Measurements from ENCODE around the gene KMT5C. TPM values are rescaled to one million over a fixed set of nuclear protein-coding genes. Genes with fewer than 3 reads are reported as not detected.
A peak's percentile ranks its signal among the peaks of the same experiment; 100 is the strongest.

Gene KMT5C
- total RNA-seq, 1 experiment from 2014 or later, result 8.9 TPM

DNA sequence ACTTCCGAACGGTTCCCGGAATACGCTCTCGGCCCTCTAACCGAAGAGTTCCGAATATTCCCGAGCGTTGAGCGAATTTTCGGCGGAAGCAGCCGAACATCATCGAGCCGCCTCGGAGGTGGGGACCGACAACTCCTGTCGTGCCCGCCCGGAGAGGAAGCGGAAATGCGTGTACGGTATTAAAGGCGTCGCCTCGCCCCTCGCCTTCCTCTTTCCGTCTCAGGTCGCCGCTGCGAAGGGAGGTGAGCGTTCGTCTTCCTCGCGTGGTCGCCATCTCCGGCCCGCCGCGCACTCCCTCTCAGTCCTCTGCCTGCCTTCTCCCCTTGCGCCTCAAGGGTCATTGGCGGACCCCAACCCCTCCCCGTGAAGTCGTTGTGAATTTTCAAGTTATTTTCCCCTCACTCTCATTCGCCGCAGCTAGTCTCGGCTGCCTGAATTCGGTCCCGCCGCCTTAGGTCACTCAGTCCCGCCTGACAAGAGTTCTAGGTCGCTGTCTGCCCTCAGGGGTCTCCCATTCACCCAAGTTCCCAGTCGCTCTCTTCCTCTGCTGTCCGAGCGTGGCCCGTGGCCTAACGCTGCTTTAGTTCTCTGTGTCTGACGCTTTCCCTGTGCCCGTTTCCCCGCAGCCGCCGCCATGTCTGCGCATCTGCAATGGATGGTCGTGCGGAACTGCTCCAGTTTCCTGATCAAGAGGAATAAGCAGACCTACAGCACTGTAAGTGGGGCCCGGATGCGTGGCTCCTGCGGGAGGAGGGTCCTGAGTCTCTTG, 46.2 kb downstream of the KMT5C start, which contains the start of gene RPL28:
TSS of gene RPL28 (plus strand) at position 209 of the 769 bp plus-strand sequence. CDS start at position 635, 426 bp downstream.
- DNase-seq (ENCODE audit: low read depth), result peak; percentile 99

DNA sequence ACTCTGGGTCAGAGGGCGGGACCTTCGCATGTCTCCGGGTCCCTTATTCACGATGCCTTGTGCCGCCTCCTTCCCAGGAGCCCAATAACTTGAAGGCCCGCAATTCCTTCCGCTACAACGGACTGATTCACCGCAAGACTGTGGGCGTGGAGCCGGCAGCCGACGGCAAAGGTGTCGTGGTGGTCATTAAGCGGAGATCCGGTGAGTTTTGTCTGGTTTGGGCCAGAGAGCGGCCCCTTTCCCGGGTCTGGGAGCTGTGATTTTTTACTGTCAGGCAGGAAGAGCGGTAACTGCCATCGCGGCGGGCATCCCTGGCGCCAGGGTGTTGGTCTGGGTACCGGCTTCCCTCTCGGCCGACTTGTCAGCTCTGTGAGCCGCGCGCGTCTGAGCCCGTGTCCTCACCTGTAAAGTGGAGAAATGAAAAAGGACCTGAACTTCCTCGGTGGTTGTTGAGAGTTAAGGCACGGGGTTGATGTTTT, 46.9 kb downstream of the KMT5C start:
- no peak for DNase-seq (ENCODE audit: low read depth)

DNA sequence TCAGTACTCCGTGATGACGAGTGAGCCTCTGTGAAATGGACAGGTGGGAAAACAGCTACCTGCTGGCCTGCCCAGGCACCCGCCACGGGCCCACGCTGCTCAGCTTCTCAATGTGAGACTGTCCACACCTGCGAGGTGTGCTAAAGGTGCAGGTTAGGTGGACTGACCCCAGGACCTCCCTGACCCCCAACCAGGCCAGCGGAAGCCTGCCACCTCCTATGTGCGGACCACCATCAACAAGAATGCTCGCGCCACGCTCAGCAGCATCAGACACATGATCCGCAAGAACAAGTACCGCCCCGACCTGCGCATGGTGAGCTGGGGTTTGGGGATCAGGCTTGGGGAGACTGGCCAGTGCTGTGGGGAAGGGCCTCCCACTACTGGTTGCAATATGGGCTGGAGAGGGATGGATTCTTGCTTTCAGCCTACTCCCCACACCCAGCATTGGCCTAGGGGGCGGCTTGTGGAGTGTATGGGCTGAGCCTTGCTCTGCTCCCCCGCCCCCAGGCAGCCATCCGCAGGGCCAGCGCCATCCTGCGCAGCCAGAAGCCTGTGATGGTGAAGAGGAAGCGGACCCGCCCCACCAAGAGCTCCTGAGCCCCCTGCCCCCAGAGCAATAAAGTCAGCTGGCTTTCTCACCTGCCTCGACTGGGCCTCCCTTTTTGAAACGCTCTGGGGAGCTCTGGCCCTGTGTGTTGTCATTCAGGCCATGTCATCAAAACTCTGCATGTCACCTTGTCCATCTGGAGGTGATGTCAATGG, 48.2 kb downstream of the KMT5C start:
- DNase-seq (ENCODE audit: low read depth), result no peak

DNA sequence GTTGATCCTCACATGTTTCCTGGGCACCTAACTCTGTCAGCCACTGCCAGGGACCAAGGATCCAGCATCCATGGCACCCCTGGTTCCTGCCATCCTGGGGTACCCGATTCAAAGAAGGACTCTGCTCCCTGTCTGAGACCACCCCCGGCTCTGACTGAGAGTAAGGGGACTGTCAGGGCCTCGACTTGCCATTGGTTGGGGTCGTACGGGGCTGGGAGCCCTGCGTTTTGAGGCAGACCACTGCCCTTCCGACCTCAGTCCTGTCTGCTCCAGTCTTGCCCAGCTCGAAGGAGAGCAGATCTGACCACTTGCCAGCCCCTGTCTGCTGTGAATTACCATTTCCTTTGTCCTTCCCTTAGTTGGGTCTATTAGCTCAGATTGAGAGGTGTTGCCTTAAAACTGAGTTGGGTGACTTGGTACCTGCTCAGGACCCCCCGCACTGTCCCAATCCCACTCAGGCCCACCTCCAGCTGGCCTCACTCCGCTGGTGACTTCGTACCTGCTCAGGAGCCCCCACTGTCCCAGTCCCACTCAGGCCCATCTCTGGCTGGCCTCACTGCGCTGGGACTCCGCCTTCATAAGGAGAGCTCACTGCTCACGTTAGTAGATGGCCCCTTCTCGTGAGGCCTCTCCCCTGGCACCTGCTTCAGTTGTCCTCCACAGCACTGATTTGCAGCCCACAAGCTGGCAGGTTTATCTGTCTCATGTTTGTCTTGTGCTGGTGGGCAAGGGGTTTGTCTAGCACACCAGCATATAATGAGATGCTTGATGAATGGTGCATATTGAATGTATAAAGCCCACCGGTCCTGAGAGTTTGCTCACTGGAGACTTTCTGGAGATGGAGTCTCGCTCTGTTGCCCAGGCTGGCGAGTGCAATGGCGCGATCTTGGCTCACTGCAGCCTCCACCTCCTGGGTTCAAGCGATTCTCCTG, 50.0 kb downstream of the KMT5C start:
- DNase-seq (ENCODE audit: low read depth), result no peak

DNA sequence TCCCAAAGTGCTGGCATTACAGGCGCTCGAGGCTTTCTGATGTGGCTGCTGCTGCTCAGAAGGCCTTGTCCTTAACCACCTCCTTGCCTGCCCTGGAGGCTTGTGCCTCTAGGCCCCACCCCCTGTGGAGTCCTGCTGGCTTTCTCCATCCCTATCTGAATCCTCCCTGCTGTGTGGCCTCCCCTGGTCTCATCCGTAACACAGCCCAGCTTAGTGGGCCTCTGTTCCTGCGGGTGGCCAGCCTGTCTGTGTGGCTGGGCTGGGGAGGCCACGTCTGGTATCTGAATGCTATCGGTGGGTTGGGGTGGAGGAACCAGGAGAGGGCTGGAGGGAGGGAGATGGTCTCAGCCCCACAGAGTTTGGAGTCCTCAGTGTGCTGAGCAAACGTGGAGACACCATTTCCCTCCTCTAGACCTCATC, 50.8 kb downstream of the KMT5C start:
- DNase-seq (ENCODE audit: low read depth), result peak; percentile 53

DNA sequence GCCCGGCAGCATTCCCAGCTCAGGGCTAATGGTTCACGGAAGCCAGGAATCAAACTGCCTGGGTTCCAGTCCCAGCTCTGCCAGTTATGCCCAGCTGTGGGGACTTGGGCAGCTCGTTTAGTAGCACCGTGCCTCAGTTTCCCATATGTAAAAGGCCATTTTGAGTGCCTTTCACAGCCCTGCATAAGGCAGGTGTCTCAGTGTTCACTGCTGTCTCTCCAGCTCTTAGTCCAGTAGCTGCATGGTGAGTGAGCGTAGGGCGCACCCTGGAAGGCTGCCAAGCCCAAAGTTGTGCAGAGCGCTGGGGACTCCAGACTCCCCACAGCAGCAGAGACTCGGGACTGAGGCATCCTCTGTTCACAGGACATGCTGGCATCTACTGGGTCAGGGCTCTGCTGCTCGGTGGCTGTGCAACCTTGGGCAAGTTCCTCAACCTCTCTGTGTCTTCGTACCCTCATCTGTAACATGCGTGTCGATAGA, 51.6 kb downstream of the KMT5C start:
- DNase-seq (ENCODE audit: low read depth), result peak; percentile 34

DNA sequence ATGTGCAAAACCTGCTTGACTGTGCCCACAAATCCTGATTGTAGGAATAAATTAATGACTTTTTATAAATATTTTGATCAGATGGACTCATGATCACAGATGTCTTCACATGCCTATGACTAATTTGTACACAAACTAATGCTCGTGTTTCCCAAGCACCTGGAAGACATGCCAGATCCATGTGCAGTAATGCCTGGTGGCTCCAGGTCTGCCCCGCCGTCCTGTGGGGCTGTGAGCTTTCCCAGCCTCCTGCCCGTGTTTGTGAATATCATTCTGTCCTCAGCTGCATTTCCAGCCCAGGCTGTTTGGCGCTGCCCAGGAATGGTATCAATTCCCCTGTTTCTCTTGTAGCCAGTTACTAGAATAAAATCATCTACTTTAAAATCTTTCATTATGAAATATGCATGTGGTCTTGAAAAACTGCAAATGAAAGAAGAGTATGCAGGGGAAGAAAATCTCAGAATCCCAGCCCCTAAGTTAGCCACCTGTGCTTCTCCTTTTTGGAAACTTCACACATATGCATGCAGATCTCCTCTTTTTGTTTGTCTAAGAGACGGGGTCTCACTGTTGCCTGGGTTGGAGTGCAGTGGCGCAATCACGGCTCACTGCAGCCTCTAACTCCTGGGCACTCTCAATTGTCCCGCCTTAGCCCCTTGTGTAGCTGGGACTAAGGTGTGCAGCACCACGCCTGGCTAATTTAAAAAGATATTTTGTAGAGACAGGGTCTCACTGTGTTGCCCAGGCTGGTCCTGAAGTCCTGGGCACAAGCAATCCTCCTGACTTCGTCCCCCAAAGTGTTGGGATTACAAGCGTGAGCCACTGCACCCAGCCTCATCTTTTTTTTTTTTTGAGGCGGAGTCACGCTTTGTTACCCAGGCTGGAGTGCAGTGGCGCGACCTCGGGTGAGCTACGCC, 52.3 kb downstream of the KMT5C start:
- DNase-seq (ENCODE audit: low read depth), result peak; percentile 46

DNA sequence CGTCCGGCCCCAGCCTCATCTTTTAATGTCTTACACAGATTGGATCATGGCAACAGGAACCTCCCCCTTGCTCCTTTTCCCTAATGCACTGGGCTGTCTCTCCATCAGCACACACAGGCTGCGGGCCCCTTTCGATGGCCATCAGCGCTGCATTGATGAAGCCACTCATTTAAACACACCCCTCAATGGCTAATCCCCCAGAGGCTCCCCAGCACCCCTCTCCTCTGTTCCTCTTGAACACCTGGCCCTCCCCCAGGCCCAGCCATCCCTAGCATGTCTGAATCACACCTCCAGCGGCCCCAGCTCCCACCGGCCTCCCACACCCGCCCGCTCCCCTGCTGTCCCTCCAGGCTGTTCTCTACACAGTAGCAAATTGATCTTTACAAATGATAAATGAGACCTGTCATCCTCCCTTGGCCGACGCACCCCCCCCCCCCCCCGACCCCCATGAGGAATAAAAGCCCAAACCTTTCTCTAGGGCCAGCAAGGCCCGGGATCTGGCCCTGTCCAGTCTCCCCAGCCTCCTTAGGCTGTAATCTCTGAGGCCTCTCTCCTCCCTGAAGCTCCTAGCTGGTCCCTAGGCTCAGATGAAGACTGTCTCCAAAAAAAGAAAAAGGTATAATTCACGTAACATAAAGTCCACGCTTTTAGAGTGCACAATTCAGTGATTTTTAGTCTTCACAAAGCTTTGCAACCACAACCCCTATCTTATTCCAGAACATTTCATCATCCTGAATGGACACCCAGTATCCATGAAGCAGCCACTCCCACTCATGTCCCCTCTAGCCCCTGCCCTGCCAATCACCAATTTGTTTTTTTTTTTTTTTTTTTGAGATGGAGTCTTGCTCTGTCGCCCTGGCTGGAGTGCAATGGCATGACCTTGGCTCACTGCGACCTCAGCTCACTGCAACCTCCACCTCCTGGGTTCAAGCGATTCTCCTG, 53.4 kb downstream of the KMT5C start:
- DNase-seq (ENCODE audit: low read depth), result no peak

Other genes with a start within 250 kb of the KMT5C start
- gene PPP1R12C, start 222.2 kb upstream of the KMT5C start, total RNA-seq (2014; rRNA removed; shearing (Covaris generic)), result 41.5 and 44.2 TPM in 2 replicates
- gene TNNT1, start 190.7 kb upstream of the KMT5C start, total RNA-seq (2014; rRNA removed; shearing (Covaris generic)), result 22.5 and 23.9 TPM in 2 replicates
- gene TNNI3, start 182.1 kb upstream of the KMT5C start, total RNA-seq (2014; rRNA removed; shearing (Covaris generic)), result 0.80 TPM in 1 of 2 replicates, not detected in the other
- gene DNAAF3, start 173.3 kb upstream of the KMT5C start, total RNA-seq (2014; rRNA removed; shearing (Covaris generic)), result 3.1 and 7.1 TPM in 2 replicates
- gene SYT5, start 159.6 kb upstream of the KMT5C start, total RNA-seq (2014; rRNA removed; shearing (Covaris generic)), result 0.12 TPM in 1 of 2 replicates, not detected in the other
- 4.1 and 8.6 TPM in 2 replicates for gene PTPRH, start 130.4 kb upstream of the KMT5C start, total RNA-seq (2014; rRNA removed; shearing (Covaris generic))
- gene TMEM86B, start 111.1 kb upstream of the KMT5C start, total RNA-seq (2014; rRNA removed; shearing (Covaris generic)), result 0.95 and 1.8 TPM in 2 replicates
- gene PPP6R1, start 80.9 kb upstream of the KMT5C start, total RNA-seq (2014; rRNA removed; shearing (Covaris generic)), result 26.5 and 38.0 TPM in 2 replicates
- 104 and 113 TPM in 2 replicates for gene HSPBP1, start 59.8 kb upstream of the KMT5C start, total RNA-seq (2014; rRNA removed; shearing (Covaris generic))
- 6.3 and 9.0 TPM in 2 replicates for gene BRSK1, start 55.9 kb upstream of the KMT5C start, total RNA-seq (2014; rRNA removed; shearing (Covaris generic))
- not detected in 2 replicates for gene TMEM150B, start 14.5 kb upstream of the KMT5C start, total RNA-seq (2014; rRNA removed; shearing (Covaris generic))
- not detected in 2 replicates for gene COX6B2, start 14.8 kb downstream of the KMT5C start, total RNA-seq (2014; rRNA removed; shearing (Covaris generic))
- not detected in 2 replicates for gene GARIN5B, start 23.4 kb downstream of the KMT5C start, total RNA-seq (2014; rRNA removed; shearing (Covaris generic))
- gene IL11, start 30.6 kb downstream of the KMT5C start, total RNA-seq (2014; rRNA removed; shearing (Covaris generic)), result 56.5 and 60.4 TPM in 2 replicates
- not detected in 2 replicates for gene TMEM190, start 37.0 kb downstream of the KMT5C start, total RNA-seq (2014; rRNA removed; shearing (Covaris generic))
- 3.3 and 3.9 TPM in 2 replicates for gene TMEM238, start 44.4 kb downstream of the KMT5C start, total RNA-seq (2014; rRNA removed; shearing (Covaris generic))
- 633 and 816 TPM in 2 replicates for gene RPL28, start 46.1 kb downstream of the KMT5C start, total RNA-seq (2014; rRNA removed; shearing (Covaris generic))
- gene UBE2S, start 67.9 kb downstream of the KMT5C start, total RNA-seq (2014; rRNA removed; shearing (Covaris generic)), result 317 and 338 TPM in 2 replicates
- not detected in 2 replicates for gene SHISA7, start 103.4 kb downstream of the KMT5C start, total RNA-seq (2014; rRNA removed; shearing (Covaris generic))
- gene ISOC2, start 121.8 kb downstream of the KMT5C start, total RNA-seq (2014; rRNA removed; shearing (Covaris generic)), result 134 and 140 TPM in 2 replicates
- gene C19orf85, start 124.9 kb downstream of the KMT5C start, total RNA-seq (2014; rRNA removed; shearing (Covaris generic)), result not detected in 2 replicates
- gene ZNF628, start 136.7 kb downstream of the KMT5C start, total RNA-seq (2014; rRNA removed; shearing (Covaris generic)), result 1.7 and 3.4 TPM in 2 replicates
- 22.5 and 23.2 TPM in 2 replicates for gene NAT14, start 145.3 kb downstream of the KMT5C start, total RNA-seq (2014; rRNA removed; shearing (Covaris generic))
- gene SSC5D, start 148.6 kb downstream of the KMT5C start, total RNA-seq (2014; rRNA removed; shearing (Covaris generic)), result 1.4 and 2.2 TPM in 2 replicates
- gene SBK2, start 197.3 kb downstream of the KMT5C start, total RNA-seq (2014; rRNA removed; shearing (Covaris generic)), result not detected in 2 replicates
- gene SBK3, start 205.7 kb downstream of the KMT5C start, total RNA-seq (2014; rRNA removed; shearing (Covaris generic)), result not detected in 2 replicates
- 8.8 and 9.8 TPM in 2 replicates for gene ZNF579, start 241.0 kb downstream of the KMT5C start, total RNA-seq (2014; rRNA removed; shearing (Covaris generic))

Measured in Daoy (cell line).